T-helper 22 cell (primary cell): ENCODE results near the gene KLHL26.
"Not testable (repeated sequence)": the region's sequence is repeated elsewhere in the genome, so short reads cannot be mapped to it uniquely, and the experiment has no call there.

Source experiments
- DNase-seq: peaks from one replicate; pipeline ENCODE4 v3.0.0-alpha.2; 2020; ENCODE audit warnings: low read depth

Gene KLHL26, protein sequence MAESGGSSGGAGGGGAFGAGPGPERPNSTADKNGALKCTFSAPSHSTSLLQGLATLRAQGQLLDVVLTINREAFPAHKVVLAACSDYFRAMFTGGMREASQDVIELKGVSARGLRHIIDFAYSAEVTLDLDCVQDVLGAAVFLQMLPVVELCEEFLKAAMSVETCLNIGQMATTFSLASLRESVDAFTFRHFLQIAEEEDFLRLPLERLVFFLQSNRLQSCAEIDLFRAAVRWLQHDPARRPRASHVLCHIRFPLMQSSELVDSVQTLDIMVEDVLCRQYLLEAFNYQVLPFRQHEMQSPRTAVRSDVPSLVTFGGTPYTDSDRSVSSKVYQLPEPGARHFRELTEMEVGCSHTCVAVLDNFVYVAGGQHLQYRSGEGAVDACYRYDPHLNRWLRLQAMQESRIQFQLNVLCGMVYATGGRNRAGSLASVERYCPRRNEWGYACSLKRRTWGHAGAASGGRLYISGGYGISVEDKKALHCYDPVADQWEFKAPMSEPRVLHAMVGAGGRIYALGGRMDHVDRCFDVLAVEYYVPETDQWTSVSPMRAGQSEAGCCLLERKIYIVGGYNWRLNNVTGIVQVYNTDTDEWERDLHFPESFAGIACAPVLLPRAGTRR

DNA sequence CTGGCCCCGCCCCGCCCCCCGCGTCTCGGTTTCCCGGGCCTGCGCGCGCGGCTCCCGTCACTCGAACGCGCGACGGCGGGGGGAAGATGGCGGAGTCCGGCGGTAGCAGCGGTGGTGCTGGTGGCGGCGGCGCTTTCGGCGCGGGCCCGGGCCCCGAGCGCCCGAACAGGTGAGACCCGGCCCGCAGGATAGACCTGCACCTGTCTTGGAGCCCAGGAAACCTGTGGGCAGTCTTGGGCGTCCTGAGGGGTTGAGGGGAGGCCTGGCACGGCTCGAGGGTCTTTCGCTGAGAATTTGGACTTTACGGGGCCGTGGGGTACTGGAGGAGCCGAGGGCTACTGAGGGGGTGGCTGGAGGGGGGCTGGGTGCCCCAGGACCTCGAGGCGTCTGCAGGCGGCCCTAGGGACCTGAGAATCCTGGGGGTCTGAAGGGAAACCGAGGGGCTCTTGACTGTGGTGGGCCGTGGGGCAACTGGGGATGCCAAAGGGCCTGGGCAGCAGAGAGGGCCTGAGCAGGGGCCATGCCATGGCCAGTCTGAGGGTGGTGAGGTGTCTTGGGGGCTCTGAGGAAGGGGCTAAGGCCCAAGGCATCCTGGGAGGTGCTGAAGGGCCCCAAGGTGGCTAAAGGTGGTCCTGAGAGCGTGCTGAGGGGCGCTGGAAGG is at the start of gene KLHL26:
Gene KLHL26 (plus strand): TSS at position 60 of the 661 bp plus-strand sequence. CDS start 27 bp downstream, at position 87.
- no peak for DNase-seq

- no peak for DNase-seq
Observed at GRCh38 chr19:18587561-18587960, 49.3 kb upstream of the KLHL26 start.

GRCh38 chr19:18587962-18588610 is 48.7 kb upstream of the KLHL26 start:
- DNase-seq: no peak

GRCh38 chr19:18588611-18589379 is 48.0 kb upstream of the KLHL26 start, which contains the start of gene REX1BD:
REX1BD (plus strand) TSS chr19:18588798; CDS start chr19:18588802, 4 bp downstream.
- DNase-seq: peak; percentile 87

DNA sequence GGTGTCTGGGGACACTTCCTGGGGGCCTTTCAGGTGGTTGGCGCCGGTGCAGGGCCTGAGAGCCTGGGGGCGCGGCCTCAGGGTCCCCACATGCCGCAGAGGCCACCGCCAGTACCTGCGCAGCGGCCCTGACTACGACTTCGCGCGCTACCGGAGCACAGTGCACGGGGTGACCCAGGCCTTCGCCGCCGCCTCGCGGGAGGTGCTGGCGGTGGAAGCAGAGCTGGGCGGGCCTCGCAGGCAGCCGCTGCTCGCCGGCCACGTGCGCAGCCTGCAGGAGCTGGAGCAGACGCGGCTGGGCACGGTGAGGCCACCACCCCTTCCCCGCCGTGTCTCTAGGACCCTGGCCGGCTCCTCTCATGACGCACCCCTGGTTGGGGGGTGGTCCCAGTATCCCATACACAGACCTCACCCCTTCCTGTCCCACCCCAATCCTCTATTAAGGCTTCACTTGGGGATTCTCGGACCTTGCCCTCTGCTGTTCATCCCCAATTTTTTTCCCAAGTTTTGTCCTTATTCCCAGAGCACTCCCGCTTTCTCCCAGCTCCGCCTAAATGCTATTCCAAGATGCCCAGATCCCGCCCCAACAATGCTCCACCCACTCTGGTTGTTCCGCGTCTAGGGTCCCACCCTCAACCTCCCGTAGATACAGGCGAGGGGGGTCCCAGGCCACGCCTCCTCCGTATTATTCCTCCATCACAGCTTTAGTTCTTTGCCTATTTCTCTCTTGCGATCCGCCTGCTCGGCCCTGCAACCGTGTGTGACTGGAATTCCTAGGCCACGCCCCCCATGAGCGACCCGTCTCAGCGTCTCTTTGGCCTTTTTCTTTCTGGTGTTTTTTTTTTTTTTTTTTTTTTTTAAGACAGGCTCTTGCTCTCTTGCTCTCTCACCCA is 47.2 kb upstream of the KLHL26 start:
- DNase-seq: no peak

- DNase-seq: no peak
Observed at GRCh38 chr19:18590273-18591272, 46.3 kb upstream of the KLHL26 start.

GRCh38 chr19:18591735-18592385 is 45.0 kb upstream of the KLHL26 start:
- DNase-seq: no peak

- DNase-seq: not testable (repeated sequence)
Observed at GRCh38 chr19:18592732-18593131, 44.1 kb upstream of the KLHL26 start.

DNA sequence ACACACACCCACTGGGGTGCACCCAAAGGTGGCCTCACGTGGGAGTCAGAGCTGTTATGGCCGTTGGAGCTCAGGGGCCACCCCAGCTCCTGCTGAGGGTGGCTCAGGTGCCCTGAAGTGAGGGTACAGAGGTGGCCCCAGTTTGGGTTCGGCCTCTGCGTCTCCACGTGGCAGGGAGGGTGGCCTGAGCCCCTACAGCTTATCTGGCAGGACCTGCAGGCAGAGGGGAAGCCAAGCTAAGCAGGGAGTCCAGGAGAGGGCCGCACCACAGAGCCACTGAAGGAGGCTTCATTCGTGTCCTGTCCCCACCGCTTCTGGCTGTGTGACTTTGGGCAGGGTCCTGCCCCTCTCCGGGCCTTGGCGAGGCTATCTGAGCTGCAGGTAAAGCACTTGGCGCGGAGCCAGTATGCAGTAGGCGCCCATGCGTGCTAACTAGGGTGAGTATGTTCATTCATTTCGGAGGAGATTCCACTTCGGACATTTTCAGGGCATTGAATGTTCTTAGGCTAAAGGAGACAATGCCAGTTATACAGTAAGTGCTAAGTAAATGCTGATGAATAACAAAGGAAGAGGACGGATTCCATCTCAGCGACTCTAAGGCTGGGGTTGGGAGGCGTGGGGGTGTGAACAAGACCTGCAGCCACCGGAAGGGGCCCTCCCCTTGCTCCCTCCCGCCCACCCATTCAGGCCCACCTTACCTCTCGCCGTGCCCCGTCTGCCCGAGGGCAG is 43.3 kb upstream of the KLHL26 start:
- no peak for DNase-seq

- peak; percentile 48 for DNase-seq
Observed at GRCh38 chr19:18594096-18594823, 42.6 kb upstream of the KLHL26 start.

- no peak for DNase-seq
Observed at GRCh38 chr19:18594824-18595373, 41.9 kb upstream of the KLHL26 start.

DNA sequence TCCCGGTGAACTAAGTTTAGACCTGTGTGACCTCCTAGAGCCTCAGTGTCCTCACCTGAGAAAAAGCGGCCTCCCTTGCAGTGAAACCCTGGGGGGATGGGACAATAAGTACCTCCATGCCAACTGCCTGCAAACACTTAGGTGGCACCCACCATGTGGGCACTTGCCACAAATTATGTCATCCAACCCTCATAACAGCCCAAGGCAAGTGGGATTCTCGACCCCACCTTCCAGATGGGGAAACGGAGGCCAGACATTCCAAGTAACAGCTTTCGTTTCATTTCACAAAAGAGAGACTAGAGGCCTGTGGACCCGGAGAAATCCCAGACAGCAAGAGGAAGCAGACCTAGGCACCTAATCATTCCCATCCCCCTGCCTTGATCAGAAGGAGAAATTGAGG is 41.4 kb upstream of the KLHL26 start:
- DNase-seq: no peak

GRCh38 chr19:18596752-18597157 is 40.1 kb upstream of the KLHL26 start:
- no peak for DNase-seq

GRCh38 chr19:18597809-18598660 is 38.8 kb upstream of the KLHL26 start:
- DNase-seq: no peak

- DNase-seq: no peak
Observed at GRCh38 chr19:18599485-18599884, 37.3 kb upstream of the KLHL26 start.
